Measurements from ENCODE around the gene ZNF786.
"Not testable (repeated sequence)": the region's sequence is repeated elsewhere in the genome, so short reads cannot be mapped to it uniquely, and the experiment has no call there.

Gene ZNF786

GRCh38 chr7:149077594-149077993 is 12.9 kb downstream of the ZNF786 start:
- no peak for DNase-seq (ENCODE audit: low read depth)

GRCh38 chr7:149075286-149075685 is 15.2 kb downstream of the ZNF786 start:
- DNase-seq (ENCODE audit: low read depth): no peak

DNA sequence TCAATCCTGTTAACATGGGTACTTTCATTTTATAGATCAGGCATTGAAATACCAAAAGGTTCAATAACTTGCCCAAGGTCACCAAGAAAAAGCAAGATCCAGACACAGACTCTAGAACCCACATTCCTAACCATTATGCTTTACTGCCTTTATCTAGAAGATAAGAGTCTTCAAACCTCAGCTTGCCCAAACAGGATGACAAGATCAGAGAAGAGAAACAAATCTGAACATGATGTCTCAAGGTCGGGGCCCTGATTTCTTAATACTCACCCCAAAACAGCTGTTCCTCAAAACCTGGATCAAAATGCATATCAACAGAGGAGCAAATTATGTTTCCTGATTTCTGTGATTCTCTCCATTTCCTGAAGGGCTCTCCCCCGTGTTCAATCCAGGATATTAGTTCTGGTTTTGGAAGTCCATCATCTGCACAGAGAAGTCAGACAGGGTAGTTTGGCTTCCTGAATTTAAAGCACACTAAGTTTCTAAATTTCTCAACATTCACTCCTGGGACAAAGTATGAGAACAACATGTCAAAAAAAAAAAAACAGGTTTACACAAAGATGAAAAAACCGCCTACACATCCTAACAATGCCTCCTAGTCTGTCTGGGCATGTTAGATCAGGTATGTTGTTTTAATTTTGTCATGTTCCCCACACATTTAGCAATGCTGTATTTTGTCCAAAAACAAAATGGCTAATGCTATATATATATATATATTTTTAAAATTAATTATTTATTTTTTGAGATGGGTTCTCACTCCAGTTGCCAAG is 16.2 kb downstream of the ZNF786 start:
- DNase-seq (ENCODE audit: low read depth): no peak

DNA sequence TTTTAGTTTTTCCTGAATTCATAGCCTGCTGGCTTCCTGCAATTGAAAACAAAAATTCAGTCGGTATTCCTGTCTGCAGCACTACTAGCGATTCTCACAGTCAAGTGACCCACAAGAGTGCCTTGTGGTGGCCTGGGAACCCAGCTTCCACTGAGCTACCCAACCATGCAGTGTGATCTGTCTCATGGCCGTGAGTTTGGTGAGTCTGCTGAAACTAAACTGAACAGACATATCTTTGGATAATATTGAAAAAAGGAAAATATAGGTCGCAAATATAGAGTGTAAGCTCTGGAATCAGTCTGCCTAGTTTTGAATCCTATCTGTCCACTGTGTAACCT is 18.1 kb downstream of the ZNF786 start:
- no peak for DNase-seq (ENCODE audit: low read depth)

- no peak for DNase-seq (ENCODE audit: low read depth)
Measured at GRCh38 chr7:149071641-149072437, 18.7 kb downstream of the ZNF786 start.

- DNase-seq (ENCODE audit: low read depth): no peak
Measured at GRCh38 chr7:149071182-149071635, 19.3 kb downstream of the ZNF786 start.

DNA sequence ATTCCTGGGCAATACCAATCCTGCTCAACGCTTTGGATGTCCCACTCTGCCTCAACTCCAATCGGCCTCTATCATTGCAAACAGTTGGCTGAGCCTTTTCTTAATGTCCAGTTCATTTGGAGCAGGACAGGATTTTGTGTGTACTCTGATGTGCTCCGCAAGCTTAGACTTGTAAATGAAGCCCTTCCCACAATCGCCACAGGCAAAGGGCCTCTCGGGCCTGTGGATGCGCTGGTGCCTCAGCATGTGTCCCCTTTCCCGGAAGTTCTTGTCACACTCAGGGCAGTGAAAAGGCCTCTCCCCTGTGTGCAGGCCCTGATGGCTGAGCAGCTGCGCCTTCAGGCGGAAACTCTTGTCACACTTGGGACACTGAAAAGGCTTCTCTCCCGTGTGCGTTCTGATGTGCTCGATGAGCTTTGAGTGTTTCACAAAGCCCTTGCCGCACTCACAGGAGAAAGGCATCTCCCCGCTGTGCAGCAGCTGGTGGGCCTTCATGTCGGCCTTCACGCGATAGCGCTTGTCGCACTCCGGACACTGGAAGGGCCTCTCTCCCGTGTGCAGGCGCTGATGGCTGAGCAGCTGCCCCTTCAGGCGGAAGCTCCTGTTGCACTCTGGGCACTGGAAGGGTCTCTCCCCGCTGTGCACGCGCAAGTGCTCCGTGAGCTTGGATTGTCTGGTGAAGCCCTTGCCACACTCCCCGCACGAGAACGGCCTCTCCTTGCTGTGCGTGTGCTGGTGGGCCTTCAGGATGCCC is 20.0 kb downstream of the ZNF786 start:
- DNase-seq (ENCODE audit: low read depth): no peak

DNA sequence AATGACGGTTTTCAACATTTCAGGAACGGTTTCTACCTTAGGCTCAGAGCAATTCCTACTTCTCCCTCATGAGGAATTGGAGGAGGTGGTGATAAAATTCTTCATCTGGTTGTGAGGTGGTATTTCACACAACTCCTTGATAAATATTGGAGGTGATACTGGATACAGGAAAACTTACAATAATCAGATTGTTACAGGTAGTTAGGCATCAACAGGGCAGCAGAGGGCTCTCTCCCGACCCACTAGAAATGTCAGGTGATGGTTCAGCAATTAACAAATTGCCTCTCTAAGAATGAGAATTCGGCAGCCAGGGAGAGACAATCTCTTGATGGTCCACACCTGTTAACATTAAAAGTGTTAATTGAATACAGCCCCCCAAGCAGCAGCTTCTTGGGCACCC is 22.6 kb downstream of the ZNF786 start:
- no peak for DNase-seq (ENCODE audit: low read depth)

DNA sequence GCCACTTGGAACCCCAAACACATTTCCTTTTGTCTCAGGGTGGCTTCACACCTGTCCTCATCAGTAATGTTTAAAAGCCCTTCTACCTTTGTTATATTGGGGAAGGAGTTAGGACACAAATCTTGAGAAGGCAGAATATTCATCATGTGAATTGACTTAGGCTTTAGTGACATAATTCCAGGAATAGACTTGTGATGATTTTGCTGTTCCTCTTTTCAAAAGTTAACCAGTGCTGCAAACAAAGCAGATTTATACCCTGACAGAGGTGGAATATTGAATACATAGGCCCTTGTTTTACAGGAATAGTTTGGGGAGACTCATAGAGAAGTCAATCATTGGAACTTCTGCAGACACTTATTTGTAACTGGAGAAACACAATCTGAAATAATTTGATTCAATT is 27.0 kb downstream of the ZNF786 start:
- no peak for DNase-seq (ENCODE audit: low read depth)

GRCh38 chr7:149062217-149062899 is 28.2 kb downstream of the ZNF786 start:
- not testable (repeated sequence) for DNase-seq (ENCODE audit: low read depth)

DNA sequence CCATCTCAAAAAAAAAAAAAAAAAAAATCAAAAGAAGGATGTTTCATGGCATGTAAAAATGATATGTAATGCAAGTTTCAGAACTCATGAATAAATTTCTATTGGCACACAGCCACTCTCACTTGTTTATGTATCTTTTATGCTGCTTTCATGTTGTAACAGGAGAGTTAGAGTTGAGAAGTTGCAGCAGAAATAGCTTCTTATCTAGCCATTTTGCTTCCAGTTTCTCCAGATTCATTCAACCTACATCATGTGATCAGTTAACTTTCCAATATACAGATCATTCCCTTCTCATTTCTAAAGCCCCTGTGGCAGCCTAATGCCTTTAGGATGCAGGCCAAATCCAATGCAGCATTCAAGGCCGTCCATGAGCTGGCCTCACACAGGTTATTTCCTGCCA is 30.4 kb downstream of the ZNF786 start:
- DNase-seq (ENCODE audit: low read depth): no peak

- DNase-seq (ENCODE audit: low read depth): no peak
Measured at GRCh38 chr7:149053885-149054284, 36.6 kb downstream of the ZNF786 start.

- DNase-seq (ENCODE audit: low read depth): no peak
Measured at GRCh38 chr7:149053384-149053783, 37.1 kb downstream of the ZNF786 start.

DNA sequence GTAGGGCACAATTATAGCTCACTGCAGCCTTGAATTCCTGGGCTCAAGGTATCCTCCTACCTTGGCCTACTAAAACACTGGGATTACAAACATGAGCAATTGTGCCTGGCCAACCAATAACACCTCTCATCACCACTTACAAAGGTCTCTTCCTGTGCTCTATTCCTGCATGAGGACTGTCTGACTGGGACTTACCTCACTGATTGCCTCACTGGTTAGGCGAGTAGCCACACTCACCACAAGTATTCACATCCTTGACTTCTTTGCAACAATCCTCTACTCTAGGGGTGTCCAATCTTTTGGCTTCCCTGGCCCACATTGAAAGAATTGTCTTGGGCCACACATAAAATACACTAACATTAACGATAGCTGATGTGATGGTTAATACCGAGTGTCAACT is 39.6 kb downstream of the ZNF786 start:
- DNase-seq (ENCODE audit: low read depth): no peak

DNA sequence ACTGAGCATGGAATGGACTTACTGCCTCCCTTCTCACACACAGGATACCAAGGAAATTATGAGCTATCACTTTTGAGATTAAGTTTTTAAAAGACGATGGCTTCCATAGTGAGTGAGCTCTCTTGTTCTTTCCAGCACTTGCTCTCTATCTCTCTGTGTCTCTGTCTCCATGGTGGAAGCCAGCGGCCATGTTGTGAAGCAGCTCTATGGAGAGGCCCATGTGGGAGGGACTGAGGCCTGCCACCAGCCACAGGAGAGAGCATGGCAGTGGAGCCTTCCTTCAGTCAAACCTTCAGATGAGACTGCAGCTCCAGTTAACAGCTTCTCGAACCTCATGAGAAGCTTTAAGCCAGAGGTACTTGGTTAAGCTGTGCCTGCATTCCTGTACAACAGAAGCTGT is 41.7 kb downstream of the ZNF786 start:
- no peak for DNase-seq (ENCODE audit: low read depth)

DNA sequence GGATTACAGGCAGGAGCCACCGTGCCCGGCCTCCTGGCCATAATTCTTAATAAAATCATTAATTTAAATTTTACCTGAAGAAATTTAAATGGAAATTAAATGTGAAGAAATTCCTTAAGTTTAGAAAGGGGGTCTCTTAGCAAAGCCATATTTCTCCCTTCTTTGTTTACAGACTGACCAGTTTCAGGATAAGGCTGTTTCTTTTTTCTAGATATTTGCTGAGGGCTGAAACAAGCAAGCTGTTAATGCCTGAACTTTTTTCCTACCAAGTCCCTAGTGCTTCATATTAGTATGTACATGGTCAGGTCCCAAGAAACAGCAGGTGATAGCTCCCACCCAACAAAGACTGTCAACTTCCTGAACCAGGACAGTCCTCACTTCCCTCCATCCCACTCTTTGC is 44.1 kb downstream of the ZNF786 start:
- DNase-seq (ENCODE audit: low read depth): no peak

- DNase-seq (ENCODE audit: low read depth): no peak
Measured at GRCh38 chr7:149043936-149044335, 46.6 kb downstream of the ZNF786 start.

DNA sequence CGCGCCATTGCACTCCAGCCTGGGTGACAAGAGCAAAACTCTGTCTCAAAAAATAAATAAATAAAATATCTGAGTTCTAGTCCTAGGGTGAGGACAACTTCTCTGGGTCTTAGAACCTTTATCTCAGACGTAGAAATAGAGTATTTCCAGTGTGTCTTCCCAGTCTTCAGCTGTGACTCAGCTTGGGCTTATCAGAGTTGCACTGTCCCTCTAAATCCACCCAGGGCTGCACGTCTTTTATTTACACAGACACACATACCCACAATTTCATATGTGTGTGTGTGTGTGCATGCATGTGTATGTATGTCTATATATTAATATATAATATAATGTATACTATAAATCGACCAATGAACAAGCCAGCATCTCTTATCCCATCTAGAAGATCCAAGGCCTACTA is 49.2 kb downstream of the ZNF786 start:
- no peak for DNase-seq (ENCODE audit: low read depth)

DNA sequence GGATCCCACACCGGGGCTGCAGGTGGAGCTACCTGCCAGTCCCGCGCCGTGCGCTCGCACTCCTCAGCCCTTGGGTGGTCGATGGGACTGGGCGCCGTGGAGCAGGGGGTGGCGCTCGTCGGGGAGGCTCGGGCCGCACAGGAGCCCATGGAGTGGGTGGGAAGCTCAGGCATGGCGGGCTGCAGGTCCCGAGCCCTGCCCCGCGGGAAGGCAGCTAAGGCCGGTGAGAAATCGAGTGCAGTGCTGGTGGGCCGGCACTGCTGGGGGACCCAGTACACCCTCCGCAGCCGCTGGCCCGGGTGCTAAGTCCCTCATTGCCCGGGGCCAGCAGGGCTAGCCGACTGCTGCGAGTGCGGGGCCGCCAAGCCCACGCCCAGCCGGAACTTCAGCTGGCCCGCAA is 51.9 kb downstream of the ZNF786 start:
- not testable (repeated sequence) for DNase-seq (ENCODE audit: low read depth)

- DNase-seq (ENCODE audit: low read depth): no peak
Measured at GRCh38 chr7:149036676-149037075, 53.8 kb downstream of the ZNF786 start.

- no peak for DNase-seq (ENCODE audit: low read depth)
Measured at GRCh38 chr7:149031353-149031910, 59.1 kb downstream of the ZNF786 start.

DNA sequence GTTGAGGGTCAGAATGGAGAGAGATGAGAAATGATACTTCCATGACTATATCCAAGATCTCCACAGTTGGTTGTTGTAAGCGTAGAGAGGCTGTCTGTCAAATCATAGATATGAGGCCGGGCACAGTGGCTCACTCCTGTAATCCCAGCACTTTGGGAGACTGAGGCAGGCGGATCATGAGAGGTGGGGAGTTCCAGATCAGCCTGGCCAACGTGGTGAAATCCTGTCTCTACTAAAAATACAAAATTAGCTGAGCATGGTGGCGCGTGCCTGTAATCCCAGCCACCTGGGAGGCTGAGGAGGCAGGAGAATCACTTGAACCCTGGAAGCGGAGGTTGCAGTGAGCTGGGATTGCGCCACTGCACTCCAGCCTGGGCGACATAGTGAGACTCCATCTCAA is 60.1 kb downstream of the ZNF786 start:
- not testable (repeated sequence) for DNase-seq (ENCODE audit: low read depth)

All from stimulated activated CD8-positive, alpha-beta memory T cell treated with anti-CD3 and anti-CD28 coated beads, Interleukin-12 subunit alpha, Interleukin-12 subunit beta, amount 100 ng/mL, for 1 hour (primary cell).